SU-DHL-6 (cell line): ENCODE data around the gene FN1.
"Not testable (repeated sequence)": the region's sequence is repeated elsewhere in the genome, so short reads cannot be mapped to it uniquely, and the experiment has no call there.

Experiments used
- H2AFZ ChIP-seq: fragments of 200-600 bp; sonication (generic); 2 replicates; pipeline ENCODE4 v1.6.1; 2014; ENCODE audit warnings: low read depth, mild to moderate bottlenecking, moderate library complexity, mixed read lengths, antibody characterized with exemption, low read length; ENCODE audit not compliant: severe bottlenecking
- H3F3A ChIP-seq: fragments of 200-600 bp; shearing (Covaris generic); 2 replicates; pipeline ENCODE4 v1.6.0; 2016; ENCODE audit warnings: antibody characterized with exemption, mild to moderate bottlenecking; ENCODE audit not compliant: insufficient read depth
- H3K27ac ChIP-seq: fragments of 200-600 bp; sonication (generic); 2 replicates; pipeline ENCODE4 v1.5.1; 2016; ENCODE audit warnings: low read depth, mild to moderate bottlenecking, low read length, moderate library complexity, mixed read lengths
- H3K27me3 ChIP-seq: fragments of 200-600 bp; sonication (generic), shearing (Covaris generic); 2 replicates; pipeline ENCODE4 v1.6.0; 2014; ENCODE audit warnings: mild to moderate bottlenecking, low read length
- H3K36me3 ChIP-seq: fragments of 200-600 bp; sonication (generic); 2 replicates; pipeline ENCODE4 v1.6.1; 2014; ENCODE audit warnings: mild to moderate bottlenecking, low read length, mixed read lengths
- H3K4me2 ChIP-seq: fragments of 300-600, 200-600 bp; shearing (Covaris generic), sonication (generic); 2 replicates; pipeline ENCODE4 v1.6.0; 2014; ENCODE audit warnings: low read length, low read depth, mild to moderate bottlenecking; ENCODE audit not compliant: poor library complexity, severe bottlenecking
- H3K4me3 ChIP-seq: fragments of 200-600 bp; sonication (generic); 2 replicates; pipeline ENCODE4 v1.5.1; 2014; ENCODE audit warnings: antibody characterized with exemption, low read length, mild to moderate bottlenecking, mixed read lengths; ENCODE audit not compliant: insufficient read depth, poor library complexity, severe bottlenecking
- H3K79me2 ChIP-seq: fragments of 200-600 bp; sonication (generic); 2 replicates; pipeline ENCODE4 v1.6.1; 2014; ENCODE audit warnings: mild to moderate bottlenecking, low read length, moderate library complexity; ENCODE audit not compliant: insufficient read depth
- H3K9ac ChIP-seq: fragments of 200-600 bp; sonication (generic); 2 replicates; pipeline ENCODE4 v1.7.0; 2014; ENCODE audit warnings: mild to moderate bottlenecking, low read length
- H3K9me2 ChIP-seq: fragments of 200-600 bp; sonication (generic); replicated peaks from 2 replicates; pipeline ENCODE4 v1.6.1; 2014; ENCODE audit warnings: low read length; ENCODE audit not compliant: insufficient read depth
- H3K9me3 ChIP-seq: fragments of 200-600 bp; sonication (generic); 2 replicates; pipeline ENCODE4 v1.6.1; 2014; ENCODE audit warnings: low read length, mixed read lengths; ENCODE audit not compliant: insufficient read depth
- H4K20me1 ChIP-seq: fragments of 200-600 bp; sonication (generic); 2 replicates; pipeline ENCODE4 v1.6.1; 2014; ENCODE audit warnings: low read depth, mild to moderate bottlenecking, antibody characterized with exemption, low read length, moderate library complexity, mixed read lengths
- EZH2phosphoT487 ChIP-seq: fragments of 200-600 bp; sonication (generic), shearing (Covaris generic); conservative IDR thresholded peaks from 2 replicates; pipeline ENCODE4 v1.6.1; 2018; ENCODE audit warnings: mild to moderate bottlenecking, antibody characterized with exemption, low read length, moderate library complexity, mixed read lengths
- TF ChIP-seq, protein P1 (sequence below): fragments of 200-600 bp; sonication (generic); IDR thresholded peaks from one replicate; pipeline ENCODE4 v1.5.1; 2017; ENCODE audit warnings: antibody characterized with exemption, mild to moderate bottlenecking, low read length, moderate library complexity; ENCODE audit not compliant: insufficient read depth, poor library complexity, severe bottlenecking

Gene FN1

DNA sequence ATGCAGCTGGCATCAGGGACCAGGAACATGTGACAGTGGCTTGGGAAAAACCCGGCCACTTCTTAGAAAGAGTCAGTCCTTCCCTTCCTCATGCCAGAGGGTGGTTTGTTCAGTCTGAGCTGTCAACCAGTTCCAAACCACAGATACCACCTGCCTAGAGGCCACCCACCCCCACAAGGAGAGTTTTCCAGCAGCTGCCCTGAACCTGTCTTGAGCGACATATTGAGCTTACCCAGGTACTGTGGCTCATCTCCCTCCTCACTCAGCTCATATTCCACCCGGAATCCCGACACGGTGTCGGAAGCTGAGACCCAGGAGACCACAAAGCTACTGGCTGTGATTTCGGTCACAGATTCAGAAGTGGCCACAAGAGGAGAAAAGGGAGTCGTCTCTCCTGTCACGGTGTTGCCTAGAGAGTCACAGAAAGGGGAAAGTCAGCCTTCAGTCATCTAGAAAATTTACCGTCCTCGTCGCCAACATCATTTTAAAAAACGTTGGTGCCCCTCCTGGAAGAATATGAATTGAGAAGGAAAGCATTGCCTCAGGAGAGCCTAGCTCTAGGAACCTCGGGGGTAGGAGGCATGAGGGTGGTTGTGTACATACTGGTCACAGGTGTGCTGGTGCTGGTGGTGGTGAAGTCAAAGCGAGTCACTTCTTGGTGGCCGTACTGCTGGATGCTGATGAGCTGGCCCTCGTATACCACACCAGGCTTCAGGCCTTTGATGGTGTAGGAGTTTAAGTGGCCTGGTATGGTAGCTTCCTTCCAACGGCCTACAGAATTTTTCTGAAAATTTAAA, 26.3 kb downstream of the FN1 start:
- Histone ChIP-seq H3K9me2 (no peaks in the 10 kb centered on the region), H3K27ac (no peak overlapping the region), H3K79me2 (no peaks in the 10 kb centered on the region), H3K4me3 (no peak overlapping the region), H3K36me3 (no peaks in the 10 kb centered on the region), H3K4me2 (no peak overlapping the region), H4K20me1 (no peaks in the 10 kb centered on the region), H2AFZ (no peak overlapping the region), H3K9me3 (no peaks in the 10 kb centered on the region), H3K27me3 (no peaks in the 10 kb centered on the region), H3F3A (no peaks in the 10 kb centered on the region), H3K9ac (no peak overlapping the region)
- TF ChIP-seq, protein P1, sequence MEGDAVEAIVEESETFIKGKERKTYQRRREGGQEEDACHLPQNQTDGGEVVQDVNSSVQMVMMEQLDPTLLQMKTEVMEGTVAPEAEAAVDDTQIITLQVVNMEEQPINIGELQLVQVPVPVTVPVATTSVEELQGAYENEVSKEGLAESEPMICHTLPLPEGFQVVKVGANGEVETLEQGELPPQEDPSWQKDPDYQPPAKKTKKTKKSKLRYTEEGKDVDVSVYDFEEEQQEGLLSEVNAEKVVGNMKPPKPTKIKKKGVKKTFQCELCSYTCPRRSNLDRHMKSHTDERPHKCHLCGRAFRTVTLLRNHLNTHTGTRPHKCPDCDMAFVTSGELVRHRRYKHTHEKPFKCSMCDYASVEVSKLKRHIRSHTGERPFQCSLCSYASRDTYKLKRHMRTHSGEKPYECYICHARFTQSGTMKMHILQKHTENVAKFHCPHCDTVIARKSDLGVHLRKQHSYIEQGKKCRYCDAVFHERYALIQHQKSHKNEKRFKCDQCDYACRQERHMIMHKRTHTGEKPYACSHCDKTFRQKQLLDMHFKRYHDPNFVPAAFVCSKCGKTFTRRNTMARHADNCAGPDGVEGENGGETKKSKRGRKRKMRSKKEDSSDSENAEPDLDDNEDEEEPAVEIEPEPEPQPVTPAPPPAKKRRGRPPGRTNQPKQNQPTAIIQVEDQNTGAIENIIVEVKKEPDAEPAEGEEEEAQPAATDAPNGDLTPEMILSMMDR = no peak
- TF ChIP-seq EZH2phosphoT487 = no peak

DNA sequence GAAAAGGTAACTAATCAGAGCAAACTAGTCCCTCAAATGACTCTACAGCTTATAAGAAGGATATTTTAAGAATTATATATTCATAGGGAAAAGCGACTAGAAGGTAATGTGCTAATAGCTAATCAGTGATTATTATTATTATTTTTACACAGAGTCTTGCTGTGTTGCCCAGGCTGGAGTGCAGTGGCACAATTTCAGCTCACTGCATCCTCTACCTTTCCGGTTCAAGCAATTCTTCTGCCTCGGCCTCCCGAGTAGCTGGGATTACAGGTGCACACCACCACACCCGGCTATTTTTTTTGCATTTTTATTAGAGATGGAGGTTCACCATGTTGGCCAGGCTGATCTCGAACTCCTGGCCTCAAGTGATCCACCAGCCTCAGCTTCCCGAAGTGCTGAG, 27.4 kb downstream of the FN1 start:
- H4K20me1 ChIP-seq, H3K27ac ChIP-seq: not testable (repeated sequence)

DNA sequence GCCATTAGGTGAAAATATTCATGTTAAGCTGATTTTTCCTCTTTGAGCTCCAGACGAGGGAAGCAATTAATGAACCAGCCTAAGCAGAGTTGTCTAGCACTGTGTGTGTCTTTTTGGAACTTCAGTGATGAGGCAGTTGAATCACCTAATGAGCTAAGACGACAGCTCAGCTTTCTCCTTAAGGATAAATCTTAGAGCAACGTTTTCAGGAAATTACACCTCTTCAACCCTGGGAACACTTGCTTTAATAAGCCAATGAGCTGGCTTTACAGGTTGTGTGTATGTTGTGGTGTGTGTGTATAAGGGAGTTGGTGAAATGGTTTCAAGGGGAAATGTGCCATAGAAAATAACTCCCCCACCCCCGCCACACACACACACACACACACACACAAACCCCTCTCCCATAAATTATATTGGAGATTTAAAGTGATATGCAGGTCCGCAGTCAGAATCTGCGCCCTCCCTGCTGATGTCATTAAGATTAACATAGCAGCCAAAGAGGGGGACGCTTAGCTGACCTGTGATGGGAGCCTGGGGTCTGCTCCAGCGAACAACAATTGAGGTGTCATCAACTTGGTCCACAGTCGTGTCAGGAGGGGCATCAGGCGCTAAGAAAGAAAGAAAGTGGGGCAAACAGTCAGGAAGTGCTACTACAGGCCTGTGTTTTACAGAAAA, 28.1 kb downstream of the FN1 start:
- Histone ChIP-seq H3K4me2 (no peak overlapping the region), H3K9me3 (no peaks in the 10 kb centered on the region), H3K79me2 (no peaks in the 10 kb centered on the region), H3K36me3 (no peaks in the 10 kb centered on the region), H3K4me3 (no peak overlapping the region), H3K27me3 (no peaks in the 10 kb centered on the region), H4K20me1 (no peaks in the 10 kb centered on the region), H2AFZ (no peak overlapping the region), H3K27ac (no peak overlapping the region), H3F3A (no peaks in the 10 kb centered on the region), H3K9ac (no peak overlapping the region), H3K9me2 (no peaks in the 10 kb centered on the region)
- TF ChIP-seq, protein P1 = no peak
- no peak for TF ChIP-seq EZH2phosphoT487

More for the DNA sequence above, 27.4 kb downstream of the FN1 start:
- H3K4me2 ChIP-seq, H2AFZ ChIP-seq, H3K9me3 ChIP-seq, H3F3A ChIP-seq, H3K4me3 ChIP-seq, H3K79me2 ChIP-seq, H3K36me3 ChIP-seq, H3K9ac ChIP-seq, H3K27me3 ChIP-seq, H3K9me2 ChIP-seq: not testable (repeated sequence)

DNA sequence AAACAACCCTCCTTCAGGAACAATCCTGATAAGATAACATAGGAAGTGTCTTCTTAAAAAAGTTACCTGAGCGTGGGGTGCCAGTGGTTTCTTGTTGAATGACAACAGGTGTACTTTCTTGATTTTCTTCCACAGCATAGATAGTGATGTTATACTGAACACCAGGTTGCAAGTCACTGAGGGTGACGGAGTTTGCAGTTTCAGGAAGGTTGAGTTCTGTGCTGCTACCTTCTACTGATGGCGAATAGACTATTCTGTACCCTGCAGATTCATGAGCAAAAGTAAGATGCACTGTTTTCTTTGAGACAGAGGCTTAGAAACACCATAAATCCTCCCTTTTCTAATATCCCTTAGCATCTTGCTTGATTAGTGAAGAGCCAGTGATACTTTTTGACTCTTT, 28.8 kb downstream of the FN1 start:
- Histone ChIP-seq H3K79me2 (no peaks in the 10 kb centered on the region), H4K20me1 (no peaks in the 10 kb centered on the region), H3F3A (no peaks in the 10 kb centered on the region), H3K9ac (no peak overlapping the region), H3K27ac (no peak overlapping the region), H2AFZ (no peak overlapping the region), H3K27me3 (no peaks in the 10 kb centered on the region), H3K36me3 (no peaks in the 10 kb centered on the region), H3K4me2 (no peak overlapping the region), H3K9me2 (no peaks in the 10 kb centered on the region), H3K9me3 (no peaks in the 10 kb centered on the region), H3K4me3 (no peak overlapping the region)
- TF ChIP-seq, protein P1 = no peak
- TF ChIP-seq EZH2phosphoT487 = no peak
